ENCODE results near the gene CRTC2.

- TF ChIP-seq CTCF (IDR thresholded peaks at IDR 0.05; ENCODE audit: poor library complexity, severe bottlenecking) (no peak), EZH2 (IDR thresholded peaks at IDR 0.05; ENCODE audit: borderline replicate concordance, insufficient read depth, low read length, poor library complexity, severe bottlenecking) (no peak), EP300 (conservative IDR thresholded peaks at IDR 0.05; ENCODE audit: poor library complexity, severe bottlenecking) (no peak)
Observed at GRCh38 chr1:154000420-154000819, 42.0 kb upstream of the CRTC2 start.

All from neural cell (in vitro differentiated cells).